Right lobe of liver (tissue), 4 donors: ENCODE data around the gene STK24.

Source experiments
- POLR2A ChIP-seq: fragments of 450-650 bp; IDR thresholded peaks from one replicate; pipeline ENCODE4 v1.6.1; 2017; ENCODE audit warnings: antibody characterized with exemption, mild to moderate bottlenecking
- TF ChIP-seq, protein P1 (sequence below), 4 donors: fragments of 200-600 bp in 3 of 4; fragments of 450-650 bp in 1 of 4; IDR thresholded peaks; one replicate each; pipeline versions ENCODE4 v1.5.1 to v1.8.0; 2016 to 2022; ENCODE audit warnings: antibody characterized with exemption in 4 of 4, mild to moderate bottlenecking in 2 of 4
- donor health status: DM: no; HTN: no; CAD: no.
- donor health status: DM: no; HTN: no; CAD: no.
- donor health status: DM: no; HTN: yes; CAD: no.

DNA sequence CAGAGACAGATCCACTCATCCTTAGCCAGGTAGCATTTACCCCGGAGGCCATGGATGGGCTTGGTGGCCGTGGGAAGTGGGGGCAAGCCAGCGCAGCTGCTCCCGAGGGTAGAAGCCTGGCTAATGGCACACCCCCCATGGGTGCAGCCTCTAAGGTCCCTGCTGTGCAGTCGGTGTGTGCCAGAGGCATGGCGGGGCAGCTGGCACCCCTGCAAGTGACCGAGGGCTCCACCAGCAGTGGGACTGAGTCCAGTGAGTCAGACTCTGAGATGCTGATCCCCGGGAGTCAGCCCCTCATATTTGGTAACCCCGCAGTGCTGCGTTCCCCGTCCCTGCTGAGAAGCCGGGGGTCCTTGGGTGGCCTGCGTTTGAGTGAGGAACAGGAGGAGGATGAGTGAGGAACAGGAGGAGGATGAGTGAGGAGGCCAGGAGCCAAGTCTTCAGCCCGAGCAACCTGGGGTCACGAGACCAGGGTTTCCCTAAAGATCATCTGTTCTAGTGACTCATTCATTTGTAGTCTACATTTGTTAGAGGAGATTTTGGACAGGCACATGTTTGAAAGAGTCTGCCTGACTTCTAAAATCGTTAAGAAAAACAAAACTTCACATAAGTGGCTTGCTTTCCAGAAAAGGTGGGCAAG is 180.7 kb downstream of the STK24 start:
- TF ChIP-seq POLR2A: no peak
- TF ChIP-seq, protein P1, sequence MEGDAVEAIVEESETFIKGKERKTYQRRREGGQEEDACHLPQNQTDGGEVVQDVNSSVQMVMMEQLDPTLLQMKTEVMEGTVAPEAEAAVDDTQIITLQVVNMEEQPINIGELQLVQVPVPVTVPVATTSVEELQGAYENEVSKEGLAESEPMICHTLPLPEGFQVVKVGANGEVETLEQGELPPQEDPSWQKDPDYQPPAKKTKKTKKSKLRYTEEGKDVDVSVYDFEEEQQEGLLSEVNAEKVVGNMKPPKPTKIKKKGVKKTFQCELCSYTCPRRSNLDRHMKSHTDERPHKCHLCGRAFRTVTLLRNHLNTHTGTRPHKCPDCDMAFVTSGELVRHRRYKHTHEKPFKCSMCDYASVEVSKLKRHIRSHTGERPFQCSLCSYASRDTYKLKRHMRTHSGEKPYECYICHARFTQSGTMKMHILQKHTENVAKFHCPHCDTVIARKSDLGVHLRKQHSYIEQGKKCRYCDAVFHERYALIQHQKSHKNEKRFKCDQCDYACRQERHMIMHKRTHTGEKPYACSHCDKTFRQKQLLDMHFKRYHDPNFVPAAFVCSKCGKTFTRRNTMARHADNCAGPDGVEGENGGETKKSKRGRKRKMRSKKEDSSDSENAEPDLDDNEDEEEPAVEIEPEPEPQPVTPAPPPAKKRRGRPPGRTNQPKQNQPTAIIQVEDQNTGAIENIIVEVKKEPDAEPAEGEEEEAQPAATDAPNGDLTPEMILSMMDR (IDR thresholded peaks at IDR 0.05): no peak
